Thymus (tissue), 11 donors: ENCODE results near the gene NASP. TPM values are rescaled to one million over a fixed set of nuclear protein-coding genes. Genes with fewer than 3 reads are reported as not detected.

ENCODE experiments used
- DNase-seq, 9 donors: peaks; one replicate each; pipeline ENCODE4 v3.0.0-alpha.2; 2013; ENCODE audit warnings: low spot score in 9 of 9, low read depth in 6 of 9, missing footprints in 1 of 9
- H3K27ac ChIP-seq, 2 donors: one replicate each; pipeline ENCODE4 v1.5.1; 2013; ENCODE audit warnings: control low read depth in 1 of 2, low read depth in 1 of 2, low read length in 1 of 2, mild to moderate bottlenecking in 1 of 2, moderate library complexity in 1 of 2
- H3K27me3 ChIP-seq, 2 donors: one replicate each; pipeline ENCODE4 v1.5.1; 2013; ENCODE audit warnings: low read length in 1 of 2; ENCODE audit not compliant: control insufficient read depth in 2 of 2, insufficient read depth in 1 of 2
- H3K36me3 ChIP-seq, 2 donors: one replicate each; pipeline ENCODE4 v1.5.1; 2013; ENCODE audit warnings: low read length in 1 of 2, mild to moderate bottlenecking in 1 of 2, moderate library complexity in 1 of 2; ENCODE audit not compliant: control insufficient read depth in 2 of 2, insufficient read depth in 2 of 2
- H3K4me1 ChIP-seq, 2 donors: one replicate each; pipeline ENCODE4 v1.5.1; 2013; ENCODE audit warnings: low read length in 2 of 2; ENCODE audit not compliant: control insufficient read depth in 2 of 2, insufficient read depth in 2 of 2
- H3K4me3 ChIP-seq, 2 donors: one replicate each; pipeline ENCODE4 v1.5.1; 2013; ENCODE audit warnings: low read length in 2 of 2, control low read depth in 1 of 2, mild to moderate bottlenecking in 1 of 2
- H3K9me3 ChIP-seq, 2 donors: one replicate each; pipeline ENCODE4 v1.5.1; 2013; ENCODE audit warnings: low read length in 1 of 2, mild to moderate bottlenecking in 1 of 2; ENCODE audit not compliant: control insufficient read depth in 2 of 2, insufficient read depth in 1 of 2
- WGBS: extraction: QIAGEN DNeasy Blood & Tissue Kit; methylation state at CpG from one replicate; pipeline ENCODE4 v1.1.7; 2013; 5-methylcytosine and 5-hydroxymethylcytosine counted together
- polyA plus RNA-seq: library from polyadenylated mRNA; stranded (reverse); fragments of 200-250 nt; gene quantifications from one replicate; pipeline ENCODE4 v1.2.3, GENCODE V29; 2013
- total RNA-seq: library from RNA; stranded (reverse); fragments of 120-200 nt; gene quantifications from one replicate; pipeline ENCODE4 v1.2.4, GENCODE V29; 2013
- donor health status: healthy.

NASP gene
- total and polyA plus RNA-seq, 2 donors: 151 to 170 TPM

- H3K4me3 ChIP-seq: no peak overlapping the region
- H3K36me3 ChIP-seq: no peaks in the 10 kb centered on the region
- peaks cover 0 to 2% of the 10 kb centered on the region in 2 donors for H3K9me3 ChIP-seq
- no peak for DNase-seq
- 97% methylated on average over 4 of the region's 4 CpGs for WGBS
- H3K4me1 ChIP-seq: peaks cover 9 to 33% of the 10 kb centered on the region in 2 donors
- no peaks in the 10 kb centered on the region for H3K27me3 ChIP-seq
- H3K27ac ChIP-seq: peak overlapping the region in 1 of 2 donors; percentile 78
Measured at GRCh38 chr1:45544530-45544929, 39.3 kb upstream of the NASP start.

- no peaks in the 10 kb centered on the region for H3K27me3 ChIP-seq
- WGBS: 62% methylated on average over 6 of the region's 6 CpGs
- H3K27ac ChIP-seq: no peak overlapping the region
- no peak overlapping the region for H3K4me3 ChIP-seq
- H3K4me1 ChIP-seq: peaks cover 9 to 34% of the 10 kb centered on the region in 2 donors
- no peak for DNase-seq
- H3K36me3 ChIP-seq: no peaks in the 10 kb centered on the region
- peaks cover 0 to 2% of the 10 kb centered on the region in 2 donors for H3K9me3 ChIP-seq
Measured at GRCh38 chr1:45545019-45545493, 38.8 kb upstream of the NASP start.

- no peak overlapping the region for H3K27ac ChIP-seq
- H3K36me3 ChIP-seq: no peaks in the 10 kb centered on the region
- H3K9me3 ChIP-seq: peaks cover 0 to 2% of the 10 kb centered on the region in 2 donors
- DNase-seq: no peak
- peaks cover 11 to 39% of the 10 kb centered on the region in 2 donors for H3K4me1 ChIP-seq
- no peaks in the 10 kb centered on the region for H3K27me3 ChIP-seq
- H3K4me3 ChIP-seq: no peak overlapping the region
- 92% methylated on average over 7 of the region's 7 CpGs for WGBS
Measured at GRCh38 chr1:45545553-45546310, 38.1 kb upstream of the NASP start.

- Histone ChIP-seq H3K36me3 (peaks cover 2 to 13% of the 10 kb centered on the region in 2 donors), H3K27ac (peak within 1 kb of the TSS; percentile 83 to 93), H3K9me3 (no peaks in the 10 kb centered on the region), H3K4me1 (peaks cover 9 to 21% of the 10 kb centered on the region in 2 donors), H3K4me3 (peak within 1 kb of the TSS; percentile 68 to 87), H3K27me3 (no peaks in the 10 kb centered on the region)
- peak; percentile 71 to 94 (median 88) for DNase-seq
- WGBS: 5% methylated on average over 47 of the region's 47 CpGs
Measured at GRCh38 chr1:45550401-45551351, 33.2 kb upstream of the NASP start, which contains the start of gene AKR1A1. TSS of gene AKR1A1 (plus strand) at chr1:45550826. CDS start at chr1:45561795, 10,969 bp downstream.

- H3K4me1 ChIP-seq: peaks cover 9 to 15% of the 10 kb centered on the region in 2 donors
- no peak for DNase-seq
- WGBS: 8% methylated on average over 3 of the region's 3 CpGs
Measured at GRCh38 chr1:45551684-45552083, 32.2 kb upstream of the NASP start.

GRCh38 chr1:45552331-45552730 is 31.5 kb upstream of the NASP start:
- peak in 1 of 9 donors; percentile 31 for DNase-seq
- WGBS: 83% methylated on average over 1 of the region's 1 CpG
- H3K27me3 ChIP-seq: no peaks in the 10 kb centered on the region
- H3K27ac ChIP-seq: no peak overlapping the region
- no peak overlapping the region for H3K4me3 ChIP-seq
- peaks cover 7 to 19% of the 10 kb centered on the region in 2 donors for H3K36me3 ChIP-seq
- no peaks in the 10 kb centered on the region for H3K9me3 ChIP-seq
- H3K4me1 ChIP-seq: peaks cover 9 to 15% of the 10 kb centered on the region in 2 donors

More at GRCh38 chr1:45551684-45552083, 32.2 kb upstream of the NASP start:
- Histone ChIP-seq H3K36me3 (peaks cover 7 to 19% of the 10 kb centered on the region in 2 donors), H3K4me3 (peak overlapping the region; percentile 68 to 87), H3K27me3 (no peaks in the 10 kb centered on the region), H3K9me3 (no peaks in the 10 kb centered on the region), H3K27ac (peak overlapping the region in 1 of 2 donors; percentile 22)

GRCh38 chr1:45554198-45554597 is 29.6 kb upstream of the NASP start:
- no peak overlapping the region for H3K27ac ChIP-seq

GRCh38 chr1:45557422-45557944 is 26.4 kb upstream of the NASP start:
- no peak for DNase-seq
- Histone ChIP-seq H3K36me3 (peaks cover 20 to 39% of the 10 kb centered on the region in 2 donors), H3K4me3 (no peak overlapping the region), H3K4me1 (peaks cover 0 to under 1% of the 10 kb centered on the region in 2 donors), H3K27me3 (no peaks in the 10 kb centered on the region), H3K9me3 (no peaks in the 10 kb centered on the region), H3K27ac (no peak overlapping the region)
- 97% methylated on average over 3 of the region's 3 CpGs for WGBS

More at GRCh38 chr1:45554198-45554597, 29.6 kb upstream of the NASP start:
- WGBS: 97% methylated on average over 6 of the region's 6 CpGs
- H3K4me3 ChIP-seq: no peak overlapping the region
- H3K36me3 ChIP-seq: peaks cover 7 to 19% of the 10 kb centered on the region in 2 donors
- no peaks in the 10 kb centered on the region for H3K27me3 ChIP-seq
- no peak for DNase-seq
- H3K9me3 ChIP-seq: no peaks in the 10 kb centered on the region
- peaks cover 9 to 15% of the 10 kb centered on the region in 2 donors for H3K4me1 ChIP-seq
